Stimulated activated CD4-positive, alpha-beta T cell treated with anti-CD3 and anti-CD28 coated beads, Interleukin-1b, Interleukin-23, amount 100 ng/mL, for 4 hours (primary cell): ENCODE results near the gene N4BP2L2.

ENCODE experiments used
- DNase-seq, 2 donors: peaks; one replicate each; pipeline ENCODE4 v3.0.0-alpha.2; 2020; ENCODE audit warnings: low read depth in 2 of 2

N4BP2L2 gene

GRCh38 chr13:32530841-32531253, 7.7 kb downstream of the N4BP2L2 start:
- DNase-seq = no peak

GRCh38 chr13:32528358-32528757, 10.2 kb downstream of the N4BP2L2 start:
- no peak for DNase-seq

GRCh38 chr13:32527151-32527550, 11.4 kb downstream of the N4BP2L2 start:
- no peak for DNase-seq

DNA sequence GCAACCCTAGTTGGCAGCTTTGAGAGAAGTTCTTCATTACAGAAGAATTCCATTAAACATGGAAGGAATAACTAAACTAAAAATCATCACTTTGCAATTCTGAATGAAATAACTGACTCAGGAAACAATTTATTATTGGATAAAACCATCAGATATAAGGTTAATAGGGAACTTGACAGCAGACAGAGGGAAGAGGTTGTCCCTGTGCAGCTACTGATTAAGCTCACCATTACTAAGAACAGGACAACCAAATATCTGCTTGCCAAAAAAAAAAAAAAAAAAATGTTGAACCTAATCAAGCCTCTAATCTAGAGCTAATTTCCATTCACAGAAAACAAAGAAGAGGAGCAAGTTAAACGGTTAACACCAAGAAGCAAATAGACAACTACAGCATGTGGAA, 12.8 kb downstream of the N4BP2L2 start:
- no peak for DNase-seq

- no peak for DNase-seq
These were observed 23.3 kb downstream of the N4BP2L2 start for GRCh38 chr13:32515246-32515645.

GRCh38 chr13:32511482-32511881, 27.1 kb downstream of the N4BP2L2 start:
- no peak for DNase-seq

DNA sequence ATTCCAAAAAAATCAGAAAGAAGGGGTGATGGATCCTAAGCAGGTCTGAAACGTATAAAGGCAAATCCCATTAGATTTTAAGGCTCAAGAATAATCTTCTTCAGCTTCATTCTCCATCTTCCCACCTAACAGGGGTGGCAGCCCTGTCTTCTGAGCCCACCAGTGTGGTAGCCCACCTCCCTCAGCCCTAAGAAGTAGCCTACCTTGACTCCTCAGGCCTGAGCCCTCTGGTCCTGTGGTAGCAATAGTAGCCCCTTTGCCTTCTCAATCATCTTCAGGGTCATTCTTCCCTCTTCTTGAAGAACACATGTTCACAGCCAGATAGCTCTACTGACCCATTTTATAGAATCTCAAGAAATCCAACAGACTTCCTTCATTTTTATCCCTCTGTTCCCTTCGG, 33.7 kb downstream of the N4BP2L2 start:
- DNase-seq = no peak

DNA sequence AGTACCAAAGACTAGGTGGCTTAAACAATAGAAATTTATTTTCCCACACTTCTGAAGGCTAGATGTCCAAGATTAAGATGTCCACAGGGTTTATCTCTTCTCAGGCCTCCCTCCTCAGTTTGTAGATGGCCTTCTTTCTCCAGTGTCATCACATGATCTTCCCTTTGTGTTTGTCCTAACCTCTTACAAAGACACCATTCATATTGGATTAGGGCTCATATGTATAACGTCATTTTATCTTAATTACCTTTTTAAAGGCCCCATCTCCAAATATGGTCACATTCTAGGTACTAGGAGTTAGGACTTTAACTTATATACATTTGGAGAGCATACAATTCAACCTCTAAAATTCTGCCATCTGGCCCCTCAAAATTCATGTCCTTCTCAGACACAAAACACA, 34.3 kb downstream of the N4BP2L2 start:
- no peak for DNase-seq

DNA sequence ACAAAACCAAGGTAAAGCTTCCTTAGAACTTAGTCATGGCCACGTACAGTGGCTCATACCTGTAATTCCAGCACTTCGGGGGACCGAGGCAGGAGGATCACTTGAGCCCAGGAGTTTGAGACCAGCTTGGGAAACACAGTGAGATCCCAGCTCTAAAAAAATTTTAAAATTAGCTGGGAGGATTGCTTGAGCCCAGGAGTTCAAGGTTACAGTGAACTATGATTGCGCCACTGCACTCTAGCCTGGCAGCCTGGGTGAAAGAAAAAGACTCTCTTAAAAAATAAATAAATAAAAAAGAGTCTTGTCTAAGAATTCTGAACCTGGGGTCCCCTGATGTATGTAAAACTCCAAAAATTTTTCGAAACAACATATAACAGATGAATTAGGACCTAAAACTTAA, 34.9 kb downstream of the N4BP2L2 start:
- DNase-seq = no peak

DNA sequence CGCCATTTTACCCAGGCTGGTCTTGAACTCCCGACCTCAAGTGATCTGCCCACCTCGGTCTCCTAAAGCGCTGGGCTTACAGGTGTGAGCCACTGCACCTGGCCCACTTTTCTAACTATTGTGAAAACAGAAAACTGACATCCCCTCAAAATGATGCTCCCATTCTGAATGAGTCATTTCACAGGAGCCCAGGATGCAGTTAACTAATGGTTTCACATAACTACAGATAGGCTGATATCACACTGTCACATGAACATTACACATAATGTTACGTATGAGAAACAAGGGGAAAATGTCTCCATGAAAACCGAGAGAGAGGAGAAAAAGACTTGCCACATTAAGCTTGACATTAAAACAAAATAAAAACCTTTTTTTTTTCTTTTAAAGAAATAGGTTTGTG, 37.5 kb downstream of the N4BP2L2 start:
- no peak for DNase-seq

DNA sequence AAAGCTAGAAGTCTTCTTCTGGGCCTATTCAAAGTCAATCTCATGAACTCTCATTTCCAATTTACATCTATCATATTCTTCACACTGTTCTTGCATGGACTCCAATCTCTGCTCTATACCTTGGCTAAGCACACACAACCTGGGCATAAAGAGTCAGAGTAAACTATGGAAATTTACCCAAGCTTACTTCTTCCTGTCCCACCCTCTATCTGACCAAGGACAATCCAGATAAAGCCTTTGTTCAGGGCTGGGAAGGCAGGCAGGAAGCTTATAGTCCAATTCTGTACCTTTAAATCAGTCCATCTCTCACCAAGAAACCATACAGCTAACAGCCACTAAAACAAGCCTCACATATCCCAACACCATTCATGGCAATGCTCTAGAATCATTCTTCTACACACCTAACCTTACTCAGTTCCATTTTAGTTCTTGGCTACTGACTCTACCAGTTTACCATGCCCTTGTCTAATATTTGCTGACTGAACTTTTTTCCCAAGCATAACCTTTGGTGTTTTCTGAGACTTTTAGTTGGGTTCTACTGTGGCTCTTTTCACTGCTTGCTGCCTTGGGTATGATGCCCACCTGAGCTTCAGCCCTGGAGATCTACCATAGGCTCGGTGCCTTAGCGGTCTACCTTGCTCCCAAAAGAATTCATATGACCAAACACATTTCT, 38.9 kb downstream of the N4BP2L2 start:
- no peak for DNase-seq

GRCh38 chr13:32497589-32497988, 41.0 kb downstream of the N4BP2L2 start:
- no peak for DNase-seq

GRCh38 chr13:32496599-32497160, 41.9 kb downstream of the N4BP2L2 start:
- DNase-seq = no peak

DNA sequence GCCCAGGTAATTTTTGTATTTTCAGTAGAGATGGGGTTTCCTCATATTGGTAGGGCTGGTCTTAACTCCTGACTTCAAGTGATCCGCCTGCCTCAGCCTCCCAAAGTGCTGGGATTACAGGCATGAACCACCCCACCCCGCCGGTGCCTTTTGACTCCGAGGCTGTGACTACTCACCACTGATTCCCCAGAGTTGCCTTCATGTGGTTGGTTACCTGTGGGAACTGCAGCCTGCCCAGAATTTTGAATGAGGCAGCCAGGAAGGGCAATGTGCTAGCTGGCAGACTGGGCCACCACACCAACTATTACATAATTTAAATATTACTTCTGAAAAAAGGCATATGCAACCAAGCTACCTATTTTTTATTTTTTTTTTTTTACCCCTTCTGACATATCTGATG, 42.8 kb downstream of the N4BP2L2 start:
- no peak for DNase-seq

GRCh38 chr13:32495429-32495828, 43.2 kb downstream of the N4BP2L2 start:
- no peak for DNase-seq

- DNase-seq = no peak
These were observed 47.6 kb downstream of the N4BP2L2 start for GRCh38 chr13:32491028-32491427.

- DNase-seq = no peak
These were observed 61.7 kb downstream of the N4BP2L2 start for GRCh38 chr13:32476892-32477291.

GRCh38 chr13:32476021-32476731, 62.4 kb downstream of the N4BP2L2 start:
- no peak for DNase-seq

GRCh38 chr13:32474999-32475792, 63.4 kb downstream of the N4BP2L2 start:
- DNase-seq = no peak

GRCh38 chr13:32473650-32474049, 64.9 kb downstream of the N4BP2L2 start:
- no peak for DNase-seq

GRCh38 chr13:32472194-32472621, 66.4 kb downstream of the N4BP2L2 start:
- no peak for DNase-seq

DNA sequence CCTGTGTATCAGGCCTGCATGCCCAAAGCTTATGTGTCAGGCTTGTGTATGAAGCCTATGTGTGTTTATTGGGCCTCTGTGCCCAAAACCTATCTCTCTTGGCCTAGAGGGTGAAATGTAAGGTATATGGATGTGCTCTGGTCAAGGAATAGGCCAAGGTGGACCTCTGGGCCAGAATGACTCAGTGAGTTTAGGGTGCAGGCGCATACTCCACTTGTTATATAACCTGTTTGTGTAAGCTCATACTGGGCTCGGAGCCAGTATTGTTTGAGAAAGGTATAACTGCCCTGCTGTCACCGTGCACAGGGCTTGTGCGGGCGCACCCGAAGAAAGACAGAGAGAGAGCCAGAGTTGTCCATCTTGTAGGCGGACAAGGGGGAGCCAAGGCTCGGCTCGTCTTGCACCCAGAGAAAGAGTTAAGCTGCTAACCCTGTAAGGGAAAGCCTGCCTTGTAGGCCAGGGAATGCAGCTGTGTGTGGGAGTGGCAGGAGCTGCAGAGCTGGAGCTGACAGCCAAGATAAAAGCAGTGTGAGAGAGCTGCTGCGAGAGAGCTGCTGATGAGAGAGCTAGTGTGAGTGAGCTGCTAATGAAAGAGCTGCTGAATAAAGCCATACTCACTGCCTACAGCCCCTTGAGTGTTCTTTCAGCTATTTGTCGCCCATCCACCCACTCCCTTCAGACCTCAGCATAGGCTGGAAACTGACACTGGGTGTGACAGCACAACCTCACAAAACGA, 67.2 kb downstream of the N4BP2L2 start:
- no peak for DNase-seq
